Ascending aorta (tissue), 2 donors: Measurements from ENCODE around the gene HLX. TPM values are rescaled to one million over a fixed set of nuclear protein-coding genes. Genes with fewer than 3 reads are reported as not detected.

Experiments used
- DNase-seq, 2 donors: peaks; one replicate each; pipeline ENCODE4 v3.0.0-alpha.2; 2019; ENCODE audit warnings: low spot score in 2 of 2
- H3K27ac ChIP-seq, 2 donors: fragments of 200-600 bp; sonication (generic); one replicate each; pipeline ENCODE4 v1.5.1; 2016 to 2017; ENCODE audit warnings: mild to moderate bottlenecking in 1 of 2
- H3K27me3 ChIP-seq: fragments of 200-600 bp; sonication (generic); one replicate; pipeline ENCODE4 v1.5.1; 2017
- H3K36me3 ChIP-seq, 2 donors: fragments of 200-600 bp; sonication (generic); one replicate each; pipeline ENCODE4 v1.5.1; 2016
- H3K4me1 ChIP-seq, 2 donors: fragments of 200-600 bp; sonication (generic); one replicate each; pipeline ENCODE4 v1.5.1; 2016 to 2017; ENCODE audit warnings: mild to moderate bottlenecking in 1 of 2
- H3K4me3 ChIP-seq, 2 donors: fragments of 200-600 bp; sonication (generic); one replicate each; pipeline ENCODE4 v1.5.1; 2016 to 2017; ENCODE audit warnings: mild to moderate bottlenecking in 1 of 2
- H3K9me3 ChIP-seq, 2 donors: fragments of 200-600 bp; sonication (generic); one replicate each; pipeline ENCODE4 v1.5.1; 2016
- CTCF ChIP-seq, 3 experiments: fragments of 200-600 bp in 2 of 3; fragments of 450-650 bp in 1 of 3; sonication (generic) in 2 of 3; IDR thresholded peaks; one replicate each; pipeline ENCODE4 v1.5.1; 2016 to 2019; ENCODE audit warnings: antibody characterized with exemption in 3 of 3, mild to moderate bottlenecking in 1 of 3, moderate library complexity in 1 of 3
- intact Hi-C: fragments of 100-400 bp; cut with DNase I; formaldehyde crosslinking; loops from one replicate; pipeline ENCODE4 v1.15.1; 2023
- total RNA-seq: library from RNA; depleted of rRNA; stranded (reverse); fragments of >200 nt; gene quantifications from one replicate; pipeline ENCODE4 v1.1.0, GENCODE V29; 2016

HLX gene
- total RNA-seq, 1 donor from 2014 or later: 39.3 TPM

DNA sequence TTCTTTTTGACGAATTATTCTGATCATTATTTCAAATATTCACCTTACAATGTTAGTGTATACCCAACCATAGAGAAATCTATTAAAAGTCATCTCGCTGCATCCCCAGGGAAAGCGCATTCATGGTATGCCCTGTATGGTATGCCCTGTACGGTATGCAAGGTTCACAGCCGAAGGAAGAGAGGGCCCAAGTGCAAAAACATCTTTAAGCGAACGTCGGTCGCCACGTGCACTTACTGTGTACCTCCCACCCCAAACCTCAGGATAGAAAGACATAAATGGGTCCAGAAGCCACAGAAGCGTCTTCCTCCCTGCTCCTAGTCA is 14.4 kb downstream of the HLX start:
- intact Hi-C loops: no loop called here
- Histone ChIP-seq H3K27ac (no peak overlapping the region), H3K36me3 (no peaks in the 10 kb centered on the region), H3K27me3 (peaks cover 28% of the 10 kb centered on the region), H3K4me3 (peak overlapping the region; percentile 31 to 49), H3K4me1 (peaks cover 0 to 3% of the 10 kb centered on the region in 2 donors), H3K9me3 (no peaks in the 10 kb centered on the region)
- DNase-seq: no peak
- TF ChIP-seq CTCF (IDR thresholded peaks at IDR 0.05): no peak

GRCh38 chr1:220894025-220894923 is 15.0 kb downstream of the HLX start:
- no peak for TF ChIP-seq CTCF (IDR thresholded peaks at IDR 0.05)
- peaks cover 0 to 3% of the 10 kb centered on the region in 2 donors for H3K4me1 ChIP-seq
- peaks cover 28% of the 10 kb centered on the region for H3K27me3 ChIP-seq
- intact Hi-C loops: no loop called here
- H3K36me3 ChIP-seq: no peaks in the 10 kb centered on the region
- no peaks in the 10 kb centered on the region for H3K9me3 ChIP-seq
- peak overlapping the region; percentile 31 to 49 for H3K4me3 ChIP-seq
- H3K27ac ChIP-seq: no peak overlapping the region
- no peak for DNase-seq

DNA sequence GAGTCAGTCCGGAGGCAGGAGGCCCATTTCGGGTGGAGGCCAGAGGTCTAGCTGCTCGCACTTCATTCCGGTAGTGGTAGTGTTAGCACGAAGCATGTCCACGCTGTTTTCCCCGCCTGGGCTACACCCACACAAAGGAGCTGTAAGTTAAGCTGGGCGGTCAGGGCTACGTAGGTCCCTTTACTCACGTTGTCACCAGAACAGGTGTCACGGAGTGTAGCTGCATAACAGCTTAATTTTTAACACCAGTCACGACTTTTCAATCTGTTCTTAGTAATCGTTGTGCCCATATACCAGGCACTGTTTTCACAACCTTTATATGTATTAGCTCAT is 15.6 kb downstream of the HLX start:
- Histone ChIP-seq H3K4me1 (peaks cover 0 to 3% of the 10 kb centered on the region in 2 donors), H3K4me3 (no peak overlapping the region), H3K27ac (no peak overlapping the region), H3K36me3 (no peaks in the 10 kb centered on the region), H3K27me3 (peaks cover 26% of the 10 kb centered on the region), H3K9me3 (no peaks in the 10 kb centered on the region)
- no peak for DNase-seq
- no peak for TF ChIP-seq CTCF (IDR thresholded peaks at IDR 0.05)
- intact Hi-C loops: no loop called here

DNA sequence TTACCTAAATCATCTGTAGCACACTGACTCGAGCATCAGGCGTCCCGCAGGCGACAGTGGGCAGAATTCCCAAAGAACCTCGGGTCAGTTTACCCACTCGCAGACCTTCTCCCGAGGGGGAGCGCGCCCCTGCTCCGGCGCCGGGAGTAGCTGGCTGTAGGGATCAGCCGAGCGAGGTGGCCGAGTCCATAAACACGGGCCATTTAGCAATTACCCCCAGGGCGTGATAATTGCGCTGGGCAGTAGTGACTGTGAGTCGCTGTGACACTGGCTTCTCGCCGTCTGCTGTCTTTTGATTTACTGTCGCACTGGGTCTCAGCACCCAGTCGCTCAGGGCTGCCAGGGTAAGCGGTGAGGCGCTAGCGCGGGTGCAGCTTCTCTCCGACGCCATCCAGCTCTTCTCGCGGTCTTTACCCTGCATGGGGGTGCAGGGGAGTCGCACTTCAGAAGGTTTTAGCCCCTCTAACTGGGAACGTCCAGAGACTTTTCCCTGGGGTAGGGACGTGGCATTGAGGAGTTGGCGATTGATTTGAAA is 16.2 kb downstream of the HLX start:
- H3K36me3 ChIP-seq: no peaks in the 10 kb centered on the region
- no peak overlapping the region for H3K4me3 ChIP-seq
- no peak for DNase-seq
- no peaks in the 10 kb centered on the region for H3K9me3 ChIP-seq
- no peak for TF ChIP-seq CTCF (IDR thresholded peaks at IDR 0.05)
- H3K4me1 ChIP-seq: peaks cover 0 to 3% of the 10 kb centered on the region in 2 donors
- no peak overlapping the region for H3K27ac ChIP-seq
- H3K27me3 ChIP-seq: peaks cover 20% of the 10 kb centered on the region
- intact Hi-C loops: no loop called here

DNA sequence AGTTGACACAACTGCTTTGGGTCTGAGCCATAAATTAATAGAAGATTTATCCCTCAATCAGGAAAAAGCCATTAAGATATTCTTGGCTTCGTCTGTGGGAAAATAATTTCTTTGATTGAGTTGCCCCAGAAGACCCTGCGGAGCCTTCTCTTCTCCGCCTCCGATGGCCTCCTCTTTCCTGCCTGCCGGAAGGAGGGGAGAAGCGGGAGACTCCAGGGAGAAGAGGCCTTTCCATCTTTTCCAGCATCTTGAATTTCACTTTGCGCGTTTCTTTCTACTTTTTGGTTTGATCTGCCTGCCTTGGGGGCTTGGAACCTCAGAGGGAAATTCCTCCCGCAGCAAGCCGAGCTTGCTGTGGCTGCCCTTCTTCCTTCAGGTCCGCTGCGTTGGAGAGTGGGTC is 16.8 kb downstream of the HLX start:
- Histone ChIP-seq H3K36me3 (no peaks in the 10 kb centered on the region), H3K4me3 (no peak overlapping the region), H3K9me3 (no peaks in the 10 kb centered on the region), H3K27ac (no peak overlapping the region), H3K27me3 (peaks cover 20% of the 10 kb centered on the region), H3K4me1 (peaks cover 0 to 3% of the 10 kb centered on the region in 2 donors)
- no peak for DNase-seq
- no peak for TF ChIP-seq CTCF (IDR thresholded peaks at IDR 0.05)
- intact Hi-C loops: no loop called here
